Activated CD4-positive, alpha-beta T cell treated with anti-CD3 and anti-CD28 coated beads, Interleukin-2, amount 50 U/mL, for 48 hours (primary cell): ENCODE measurements around the gene SORCS2.

Experiments
- DNase-seq, 2 experiments: peaks; one replicate each; pipeline ENCODE4 v3.0.0-alpha.2; 2020

The SORCS2 gene

DNA sequence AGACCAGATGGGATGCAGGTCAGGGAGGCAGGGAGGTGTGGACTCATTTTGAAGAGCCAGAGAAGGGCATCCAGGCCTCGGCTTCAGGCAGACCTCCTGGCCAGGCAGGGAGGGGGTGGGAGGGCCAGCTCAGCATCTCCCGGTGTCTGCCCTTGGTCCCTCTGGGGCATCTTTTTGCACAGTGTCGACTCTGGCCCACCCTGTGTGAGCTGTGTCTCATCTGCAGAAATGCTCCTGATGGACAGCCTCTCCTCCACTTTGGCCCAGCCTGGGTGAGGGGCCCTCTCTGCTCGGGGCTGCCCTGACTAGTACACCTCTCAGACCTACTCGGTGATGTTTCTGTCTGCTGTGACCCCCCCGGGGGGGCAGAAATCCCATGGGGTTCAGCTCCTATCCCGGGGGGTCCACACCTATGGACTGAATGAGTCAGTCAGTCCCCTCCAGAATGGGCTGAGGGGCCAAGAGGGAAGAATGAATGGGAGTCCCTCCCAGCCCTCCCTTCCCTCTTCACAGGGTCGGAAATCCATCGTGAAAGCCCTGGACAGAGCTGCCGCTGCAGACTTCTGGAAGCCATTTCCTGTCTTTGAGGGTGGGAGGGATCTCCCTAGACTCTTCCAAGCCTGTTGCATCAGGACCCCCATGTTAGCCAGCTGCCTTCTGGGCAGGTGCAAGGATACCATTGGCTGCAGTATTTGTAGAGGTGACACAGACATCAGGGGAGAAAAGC, 439.1 kb downstream of the SORCS2 start:
- no peak for DNase-seq

- no peak for DNase-seq
These were observed 440.0 kb downstream of the SORCS2 start for GRCh38 chr4:7632341-7632740.

DNA sequence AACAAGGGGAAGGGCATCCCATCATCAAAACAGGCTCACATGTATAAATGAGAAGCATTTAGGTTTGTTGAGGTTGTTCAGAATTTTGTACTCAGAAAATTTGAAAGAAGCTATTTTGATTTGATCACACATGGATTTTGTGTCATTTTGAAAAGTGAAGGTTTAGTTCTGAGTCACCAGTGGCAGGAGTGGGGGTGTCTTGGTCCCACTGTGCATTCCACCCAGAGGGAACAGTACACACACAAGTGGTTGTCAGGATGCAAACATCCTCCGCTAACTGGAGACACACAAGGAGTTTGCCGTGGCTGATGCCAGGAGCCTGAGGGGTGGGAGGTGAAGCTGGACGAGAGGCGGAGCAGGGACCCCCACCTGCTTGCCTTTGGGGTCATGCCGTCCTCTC, 440.6 kb downstream of the SORCS2 start:
- DNase-seq: no peak

GRCh38 chr4:7634661-7635251, 442.4 kb downstream of the SORCS2 start:
- no peak for DNase-seq

- no peak for DNase-seq
These were observed 443.3 kb downstream of the SORCS2 start for GRCh38 chr4:7635445-7636239.

DNA sequence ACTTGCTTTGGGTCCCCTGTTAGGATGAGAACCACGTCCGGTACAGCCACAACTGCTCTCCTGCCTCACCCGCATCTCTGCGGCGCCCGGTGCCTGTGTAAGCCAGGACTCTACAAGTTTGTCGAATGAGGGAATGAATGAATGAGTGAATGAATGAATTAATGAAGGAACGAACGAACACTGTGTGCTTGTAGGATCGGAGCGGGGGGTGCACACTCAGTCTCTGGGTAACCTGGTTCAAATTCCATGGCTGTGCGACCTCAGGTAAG, 443.8 kb downstream of the SORCS2 start:
- no peak for DNase-seq

GRCh38 chr4:7637139-7637538, 444.8 kb downstream of the SORCS2 start:
- DNase-seq: no peak

DNA sequence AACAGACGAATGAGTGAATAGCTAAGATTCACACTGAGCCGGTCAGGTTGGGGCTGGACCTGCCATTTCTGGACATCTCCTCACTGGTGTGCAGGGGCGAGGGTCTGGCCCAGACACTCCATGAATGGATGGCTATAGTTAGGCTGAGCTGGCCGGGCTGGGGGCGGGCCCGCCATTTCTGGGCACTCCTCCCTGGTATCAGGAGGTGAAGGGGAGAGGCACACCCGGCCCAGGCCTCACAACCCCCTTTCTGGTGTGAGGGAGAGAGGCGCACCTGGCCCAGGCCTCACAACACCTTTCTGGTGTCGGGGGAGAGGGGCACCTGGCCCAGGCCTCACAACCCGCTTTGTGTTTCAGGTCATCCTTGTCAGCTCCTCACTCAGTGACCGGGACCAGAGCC, 445.6 kb downstream of the SORCS2 start:
- DNase-seq: no peak

DNA sequence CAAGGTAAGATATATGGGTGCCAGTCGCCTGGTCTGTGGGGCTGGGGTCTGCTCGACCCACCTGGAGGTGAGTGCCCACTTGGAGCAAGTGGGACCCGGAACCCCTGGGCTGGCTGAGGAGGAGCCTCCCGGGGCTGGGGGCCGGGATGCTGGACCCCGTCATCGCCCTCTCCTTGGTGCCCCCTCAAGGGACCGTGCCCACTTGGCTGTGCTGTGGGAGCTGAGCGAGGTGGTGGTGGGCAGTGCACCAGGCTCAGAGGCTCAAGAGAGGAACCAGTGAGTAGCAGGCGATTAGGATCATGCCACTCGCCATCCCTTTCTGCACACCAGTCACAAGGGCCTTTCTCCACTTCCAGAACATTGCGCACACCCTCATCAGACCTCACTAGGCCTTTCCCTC, 446.2 kb downstream of the SORCS2 start:
- no peak for DNase-seq

- DNase-seq: no peak
These were observed 446.8 kb downstream of the SORCS2 start for GRCh38 chr4:7638984-7639789.

- DNase-seq: no peak
These were observed 447.8 kb downstream of the SORCS2 start for GRCh38 chr4:7640136-7640535.

GRCh38 chr4:7641712-7642111, 449.4 kb downstream of the SORCS2 start:
- no peak for DNase-seq

DNA sequence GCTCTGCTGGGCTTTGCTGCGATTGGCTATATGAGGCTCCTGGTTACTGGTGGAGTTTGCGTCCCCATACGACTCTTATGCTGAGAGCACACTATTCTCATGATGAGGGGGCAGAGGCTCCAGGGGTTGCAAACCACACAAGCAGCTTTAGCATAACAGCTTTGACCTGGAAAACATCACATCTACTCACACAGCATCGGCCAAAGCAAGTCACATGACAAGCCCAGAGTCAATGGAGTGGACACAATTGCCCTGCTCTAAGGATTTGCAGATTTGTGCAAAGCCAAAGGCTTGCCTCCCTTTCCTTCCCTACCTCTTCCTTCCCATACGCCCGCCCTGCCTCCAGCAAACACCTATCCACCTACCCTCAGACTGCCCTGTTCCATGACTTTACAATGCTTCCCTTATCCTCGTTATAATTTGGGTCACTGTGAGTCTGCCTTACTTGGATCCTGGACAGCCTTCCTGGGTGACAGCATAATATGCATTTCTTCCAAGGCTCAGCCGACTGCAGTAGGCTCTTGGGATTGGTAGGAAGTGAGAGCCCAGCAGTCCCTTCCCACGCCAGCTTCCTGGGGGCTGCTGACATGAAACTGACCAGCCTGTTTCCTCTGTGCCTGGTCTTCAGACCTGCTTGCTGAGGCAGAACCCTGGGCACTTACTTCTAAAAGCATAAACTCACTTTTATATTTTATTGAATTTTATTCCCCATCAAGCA, 450.6 kb downstream of the SORCS2 start:
- no peak for DNase-seq

- DNase-seq: no peak
These were observed 452.8 kb downstream of the SORCS2 start for GRCh38 chr4:7645158-7645557.

GRCh38 chr4:7645956-7646355, 453.6 kb downstream of the SORCS2 start:
- DNase-seq: no peak

DNA sequence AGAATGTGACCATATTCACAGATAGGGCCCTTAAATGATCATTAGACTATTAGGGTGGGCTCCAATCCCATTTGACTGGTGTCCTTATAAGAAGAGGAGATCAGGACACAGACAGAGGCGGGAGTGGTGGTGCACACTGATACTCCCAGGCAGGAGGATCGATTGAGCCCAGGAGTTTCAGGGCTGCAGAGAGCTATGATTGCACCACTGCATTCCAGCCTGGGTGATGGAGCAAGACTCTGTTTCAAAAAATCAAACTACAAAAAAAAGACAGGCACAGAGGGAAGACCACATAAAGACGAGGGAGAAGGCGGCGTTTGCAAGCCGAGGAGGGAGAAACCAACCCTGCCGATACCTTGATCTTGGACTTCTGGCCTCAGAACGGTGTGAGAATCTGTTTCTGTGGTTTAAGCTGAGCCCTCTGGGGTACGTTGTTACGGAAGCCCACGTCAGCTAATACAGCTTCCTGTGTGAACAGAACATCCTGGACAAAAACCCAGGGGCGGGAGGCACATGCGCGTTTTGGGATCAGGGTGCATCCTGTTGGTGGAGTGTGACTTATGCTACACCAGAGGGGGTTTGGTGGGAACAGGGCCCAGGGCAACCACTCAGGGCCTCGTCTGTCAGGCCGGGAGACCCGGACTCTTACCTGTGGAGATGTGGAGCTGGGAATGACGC, 454.2 kb downstream of the SORCS2 start:
- no peak for DNase-seq

DNA sequence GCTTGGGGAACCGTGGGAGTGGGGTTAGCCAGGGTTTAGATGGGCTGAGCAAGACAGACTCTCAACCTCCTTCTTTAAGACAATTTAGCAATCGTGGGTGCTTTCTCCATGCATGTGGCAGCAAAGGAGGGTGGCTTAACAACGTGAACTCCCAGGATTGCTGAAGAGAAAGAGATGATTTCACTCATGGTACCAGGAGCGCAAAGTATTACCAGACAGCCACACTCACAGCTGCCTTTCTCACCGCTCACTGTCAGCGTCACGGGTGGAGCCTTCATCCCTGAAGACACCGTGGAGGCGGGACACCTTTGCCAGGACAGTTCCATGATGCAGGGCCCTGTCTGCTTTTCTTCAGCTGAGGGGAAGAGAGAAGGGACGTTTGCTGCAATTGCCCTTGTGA, 454.8 kb downstream of the SORCS2 start:
- no peak for DNase-seq

DNA sequence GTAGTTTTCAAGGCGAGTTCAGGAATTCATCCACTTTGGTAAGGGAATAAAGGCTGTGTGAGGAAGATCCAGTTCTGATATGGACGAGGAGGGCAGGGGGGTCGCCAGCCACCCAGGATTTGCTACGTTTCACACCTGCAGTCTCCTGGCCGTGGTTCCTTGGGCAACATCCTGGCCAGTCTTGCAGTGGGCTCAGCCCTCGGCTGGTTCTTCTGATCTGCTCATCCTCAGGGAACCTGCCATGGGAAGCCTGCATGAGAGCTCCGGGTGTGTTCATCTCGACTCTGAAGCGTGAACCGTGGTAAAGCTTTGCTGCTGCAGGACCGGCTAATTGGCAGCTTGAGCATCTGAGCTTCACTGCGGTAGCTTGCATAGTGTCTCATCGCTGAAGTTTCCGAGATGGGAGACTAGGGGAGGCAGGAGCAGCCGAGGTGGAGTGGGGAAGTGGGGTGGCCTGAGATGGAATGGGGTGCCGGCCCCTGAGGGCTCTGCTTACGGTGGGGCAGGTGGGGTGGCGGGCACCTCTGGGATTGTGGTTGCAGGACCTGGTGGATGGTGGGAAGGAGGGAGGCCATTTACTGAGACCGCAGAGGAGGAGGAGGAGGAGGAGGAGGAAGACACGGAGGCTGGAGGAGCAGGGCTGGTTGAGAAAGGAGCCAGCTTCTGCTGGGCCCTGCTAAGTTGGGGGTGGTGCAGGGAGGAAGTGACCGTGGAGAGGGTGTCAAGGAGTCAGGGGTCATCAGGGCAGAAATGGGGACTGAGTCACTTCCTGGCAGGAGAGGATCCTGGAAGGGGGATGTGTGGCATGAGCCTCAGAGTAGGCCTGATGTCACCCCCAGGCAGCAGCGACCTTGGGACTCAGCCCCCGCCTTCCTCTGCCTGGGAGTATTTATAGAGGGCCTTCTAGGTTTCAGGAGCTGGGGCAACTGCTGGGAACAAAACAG, 455.5 kb downstream of the SORCS2 start:
- no peak for DNase-seq

DNA sequence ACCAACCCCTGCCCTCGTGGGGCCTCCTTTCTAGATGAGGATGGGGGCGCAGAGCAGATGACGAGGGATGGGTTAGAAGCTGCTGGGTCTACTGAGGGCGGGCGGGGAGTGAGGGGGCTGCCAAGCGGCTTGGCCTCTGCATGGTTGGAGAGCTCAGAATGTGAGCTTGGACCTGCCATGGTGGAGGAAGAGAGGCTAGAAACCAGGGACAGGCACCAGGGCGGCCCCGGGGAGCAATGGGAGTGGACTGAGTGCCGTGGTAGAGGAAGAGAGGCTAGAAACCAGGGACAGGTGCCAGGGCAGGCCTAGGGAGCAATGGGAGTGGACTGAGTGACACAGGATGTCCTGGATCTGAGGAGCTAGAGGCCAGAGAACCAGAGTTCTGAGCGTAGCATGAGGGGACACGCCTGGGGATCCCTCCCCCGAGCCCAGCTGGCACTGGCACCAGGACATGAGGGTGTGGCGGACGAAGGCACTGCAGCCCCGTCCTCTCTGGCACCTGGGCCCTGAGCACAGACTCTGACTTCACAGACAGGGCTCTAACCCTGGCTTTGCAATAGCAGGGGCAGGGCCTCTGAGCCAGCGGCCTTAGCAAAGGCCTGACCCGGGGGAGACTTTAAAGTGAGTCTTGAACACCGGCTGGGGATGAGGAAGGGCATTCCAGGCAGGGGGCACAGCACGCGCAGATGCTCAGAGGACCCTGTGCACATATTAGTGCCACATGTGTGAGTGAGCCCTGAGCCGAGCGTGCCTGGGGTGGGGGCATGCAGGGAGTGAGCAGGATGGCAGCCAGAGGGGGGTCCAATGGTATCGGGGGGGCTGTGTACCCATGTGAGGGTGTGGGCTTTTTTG, 456.4 kb downstream of the SORCS2 start:
- no peak for DNase-seq

DNA sequence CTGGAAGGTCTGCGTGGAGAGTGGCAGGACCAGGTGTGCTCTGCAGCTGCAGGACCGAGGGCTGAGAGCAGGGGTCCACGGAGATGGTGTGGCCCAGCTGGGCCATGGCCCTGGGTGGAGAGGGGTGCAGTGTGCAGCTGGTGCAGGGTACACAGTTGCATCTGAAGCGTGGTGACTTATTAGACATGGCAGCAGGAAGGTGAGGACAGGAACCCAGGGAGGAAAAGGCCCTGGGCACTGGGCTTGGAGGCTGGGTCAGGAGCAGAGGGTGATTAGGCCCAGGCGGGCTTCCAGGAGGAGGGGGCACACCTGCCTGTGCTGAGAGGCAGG, 457.0 kb downstream of the SORCS2 start:
- DNase-seq: no peak
